Fibroblast of lung (primary cell): Measurements from ENCODE around the gene ATP8A2. TPM values are rescaled to one million over a fixed set of nuclear protein-coding genes. Genes with fewer than 3 reads are reported as not detected.
A peak's percentile ranks its signal among the peaks of the same experiment; 100 is the strongest.

ENCODE experiments used
- DNase-seq, 2 donors: peaks; one replicate each; pipeline versions ENCODE4 v3.0.0 to v3.0.0-alpha.2; 2010; ENCODE audit warnings: low read depth in 2 of 2
- H2AFZ ChIP-seq: 2 replicates; pipeline ENCODE4 v1.5.1; 2012; ENCODE audit warnings: low read length, control low read depth, inconsistent platforms
- H3K27ac ChIP-seq: 2 replicates; pipeline ENCODE4 v1.5.1; 2011; ENCODE audit warnings: low read length, control low read depth; ENCODE audit not compliant: insufficient read depth
- H3K27me3 ChIP-seq: 2 replicates; pipeline ENCODE4 v1.5.1; 2011; ENCODE audit warnings: mild to moderate bottlenecking, low read length; ENCODE audit not compliant: control insufficient read depth, insufficient read depth
- H3K36me3 ChIP-seq: 2 replicates; pipeline ENCODE4 v1.5.1; 2011; ENCODE audit warnings: low read length; ENCODE audit not compliant: control insufficient read depth, insufficient read depth
- H3K4me1 ChIP-seq: 2 replicates; pipeline ENCODE4 v1.5.1; 2011; ENCODE audit warnings: low read length; ENCODE audit not compliant: control insufficient read depth, insufficient read depth; ENCODE audit errors: extremely low read depth
- H3K4me2 ChIP-seq: 2 replicates; pipeline ENCODE4 v1.5.1; 2011; ENCODE audit warnings: low read length, control low read depth; ENCODE audit not compliant: insufficient read depth; ENCODE audit errors: extremely low read depth
- H3K4me3 ChIP-seq, 4 experiments: fragments of 200-600 bp in 1 of 4; sonication (generic) in 1 of 4; replicated peaks in 1 of 4; 2 replicates each; pipeline ENCODE4 v1.5.1; 2011 to 2016; ENCODE audit warnings: low read length in 4 of 4, low read depth in 3 of 4, mild to moderate bottlenecking in 3 of 4, control low read depth in 2 of 4, inconsistent platforms in 1 of 4, mixed read lengths in 1 of 4; ENCODE audit not compliant: insufficient read depth in 1 of 4; ENCODE audit errors: control extremely low read depth in 1 of 4
- H3K79me2 ChIP-seq: 2 replicates; pipeline ENCODE4 v1.5.1; 2012; ENCODE audit warnings: mild to moderate bottlenecking, low read length, inconsistent platforms; ENCODE audit not compliant: control insufficient read depth, insufficient read depth
- H3K9ac ChIP-seq: 2 replicates; pipeline ENCODE4 v1.5.1; 2011; ENCODE audit warnings: mild to moderate bottlenecking, low read length, control low read depth; ENCODE audit not compliant: insufficient read depth
- H3K9me3 ChIP-seq: 2 replicates; pipeline ENCODE4 v1.5.1; 2012; ENCODE audit warnings: low read depth, low read length; ENCODE audit not compliant: control insufficient read depth, insufficient read depth
- H4K20me1 ChIP-seq: 2 replicates; pipeline ENCODE4 v1.5.1; 2011; ENCODE audit warnings: low read length; ENCODE audit not compliant: control insufficient read depth, insufficient read depth; ENCODE audit errors: extremely low read depth
- EZH2 ChIP-seq: IDR thresholded peaks from 2 replicates; pipeline ENCODE4 v1.5.1; 2012; ENCODE audit warnings: low read length, control low read depth, mild to moderate bottlenecking; ENCODE audit errors: missing control alignments
- polyA plus RNA-seq, 2 donors: library from polyadenylated mRNA; depleted of rRNA in 1 of 2; stranded (reverse) in 1 of 2; unstranded in 1 of 2; fragments of >200 nt; gene quantifications; 2 replicates each; pipeline ENCODE4 v1.2.1, GENCODE V29; 2011 to 2012; ENCODE audit warnings: missing spikeins in 1 of 2
- total RNA-seq: library from RNA; depleted of rRNA; stranded (reverse); fragments of >200 nt; gene quantifications from 2 replicates; pipeline ENCODE4 v1.2.1, GENCODE V29; 2014
- TF ChIP-seq, protein P1 (sequence below), 2 donors: IDR thresholded peaks in 1 of 2; conservative IDR thresholded peaks in 1 of 2; 1 replicate in 1 of 2; 2 replicates in 1 of 2; pipeline ENCODE4 v1.5.1; 2011 to 2012; ENCODE audit warnings: low read length in 2 of 2, control low read depth in 1 of 2, inconsistent platforms in 1 of 2, low read depth in 1 of 2, mild to moderate bottlenecking in 1 of 2

ATP8A2 gene
- total and polyA plus RNA-seq, 2 donors (not counting 1 experiment from before 2014, with no cell fraction given) = under 0.01 to 0.01 TPM

DNA sequence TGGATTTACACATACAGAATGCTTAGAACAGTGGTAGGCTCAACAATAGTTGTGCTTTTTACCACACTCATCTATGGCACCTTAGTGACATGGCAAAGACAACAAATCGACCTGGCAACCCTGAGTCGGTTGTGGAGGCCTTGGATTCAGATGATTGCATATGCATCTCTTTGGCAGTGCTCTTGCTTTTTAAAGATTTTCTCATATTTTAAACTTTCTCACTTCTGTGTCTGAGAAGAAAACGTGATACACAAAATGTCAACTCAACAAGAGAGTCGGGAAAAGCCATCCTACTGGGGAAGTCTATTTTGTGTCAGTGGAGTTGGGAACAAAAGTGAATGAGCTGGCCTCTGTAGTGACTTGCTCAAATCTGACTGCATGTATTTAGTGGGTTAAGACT lies 85.8 kb downstream of the ATP8A2 start:
- DNase-seq = no peak
- no peaks in the 10 kb centered on the region for H3K4me1 ChIP-seq
- H3K4me2 ChIP-seq = no peak overlapping the region
- no peaks in the 10 kb centered on the region for H3K9me3 ChIP-seq
- no peak overlapping the region for H2AFZ ChIP-seq
- H3K27me3 ChIP-seq = no peaks in the 10 kb centered on the region
- no peaks in the 10 kb centered on the region for H4K20me1 ChIP-seq
- TF ChIP-seq, protein P1, sequence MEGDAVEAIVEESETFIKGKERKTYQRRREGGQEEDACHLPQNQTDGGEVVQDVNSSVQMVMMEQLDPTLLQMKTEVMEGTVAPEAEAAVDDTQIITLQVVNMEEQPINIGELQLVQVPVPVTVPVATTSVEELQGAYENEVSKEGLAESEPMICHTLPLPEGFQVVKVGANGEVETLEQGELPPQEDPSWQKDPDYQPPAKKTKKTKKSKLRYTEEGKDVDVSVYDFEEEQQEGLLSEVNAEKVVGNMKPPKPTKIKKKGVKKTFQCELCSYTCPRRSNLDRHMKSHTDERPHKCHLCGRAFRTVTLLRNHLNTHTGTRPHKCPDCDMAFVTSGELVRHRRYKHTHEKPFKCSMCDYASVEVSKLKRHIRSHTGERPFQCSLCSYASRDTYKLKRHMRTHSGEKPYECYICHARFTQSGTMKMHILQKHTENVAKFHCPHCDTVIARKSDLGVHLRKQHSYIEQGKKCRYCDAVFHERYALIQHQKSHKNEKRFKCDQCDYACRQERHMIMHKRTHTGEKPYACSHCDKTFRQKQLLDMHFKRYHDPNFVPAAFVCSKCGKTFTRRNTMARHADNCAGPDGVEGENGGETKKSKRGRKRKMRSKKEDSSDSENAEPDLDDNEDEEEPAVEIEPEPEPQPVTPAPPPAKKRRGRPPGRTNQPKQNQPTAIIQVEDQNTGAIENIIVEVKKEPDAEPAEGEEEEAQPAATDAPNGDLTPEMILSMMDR (conservative IDR thresholded peaks at IDR 0.05 in 1 of 2, IDR thresholded peaks at IDR 0.05 in 1 of 2; ENCODE audit: low read depth in 1 of 2, low read length in 2 of 2) = no peak
- no peak for TF ChIP-seq EZH2
- no peak overlapping the region for H3K9ac ChIP-seq
- H3K79me2 ChIP-seq = no peaks in the 10 kb centered on the region
- H3K36me3 ChIP-seq = no peaks in the 10 kb centered on the region
- H3K4me3 ChIP-seq = no peak overlapping the region
- H3K27ac ChIP-seq = no peak overlapping the region

GRCh38 chr13:25462301-25463125 lies 90.7 kb downstream of the ATP8A2 start:
- H3K9ac ChIP-seq = no peak overlapping the region
- H3K79me2 ChIP-seq = no peaks in the 10 kb centered on the region
- H3K27ac ChIP-seq = no peak overlapping the region
- no peak overlapping the region for H2AFZ ChIP-seq
- H4K20me1 ChIP-seq = no peaks in the 10 kb centered on the region
- no peak for DNase-seq
- no peaks in the 10 kb centered on the region for H3K9me3 ChIP-seq
- H3K4me1 ChIP-seq = no peaks in the 10 kb centered on the region
- H3K4me2 ChIP-seq = no peak overlapping the region
- no peaks in the 10 kb centered on the region for H3K27me3 ChIP-seq
- no peak overlapping the region for H3K4me3 ChIP-seq
- TF ChIP-seq EZH2 = no peak
- TF ChIP-seq, protein P1 (conservative IDR thresholded peaks at IDR 0.05 in 1 of 2, IDR thresholded peaks at IDR 0.05 in 1 of 2; ENCODE audit: low read depth in 1 of 2, low read length in 2 of 2) = no peak
- H3K36me3 ChIP-seq = no peaks in the 10 kb centered on the region

DNA sequence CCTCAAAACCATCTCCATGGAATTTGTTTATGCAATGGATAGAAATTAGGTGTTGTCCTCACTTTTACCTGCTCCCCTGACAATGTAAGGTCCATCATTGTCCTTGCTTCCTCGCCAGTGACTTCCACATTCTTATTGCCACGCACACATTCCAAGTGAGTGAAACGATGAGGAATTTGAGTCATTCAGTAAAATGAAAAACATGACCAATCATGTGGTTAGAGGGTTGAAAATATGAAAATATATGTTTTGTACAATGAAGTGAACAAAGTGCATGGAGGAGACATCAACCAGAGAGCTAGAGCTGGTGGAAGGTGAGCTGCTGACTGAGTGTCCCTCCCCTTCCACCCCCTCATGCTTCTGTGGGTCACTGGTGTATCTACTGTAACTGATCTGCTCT lies 91.7 kb downstream of the ATP8A2 start:
- H3K27me3 ChIP-seq = no peaks in the 10 kb centered on the region
- no peak overlapping the region for H3K27ac ChIP-seq
- peak in 1 of 2 donors; percentile 56 for DNase-seq
- TF ChIP-seq, protein P1 (conservative IDR thresholded peaks at IDR 0.05 in 1 of 2, IDR thresholded peaks at IDR 0.05 in 1 of 2; ENCODE audit: low read depth in 1 of 2, low read length in 2 of 2) = no peak
- no peak for TF ChIP-seq EZH2
- no peaks in the 10 kb centered on the region for H3K79me2 ChIP-seq
- H3K36me3 ChIP-seq = no peaks in the 10 kb centered on the region
- H3K9ac ChIP-seq = no peak overlapping the region
- no peak overlapping the region for H3K4me3 ChIP-seq
- no peaks in the 10 kb centered on the region for H4K20me1 ChIP-seq
- H3K4me2 ChIP-seq = no peak overlapping the region
- no peak overlapping the region for H2AFZ ChIP-seq
- no peaks in the 10 kb centered on the region for H3K9me3 ChIP-seq
- no peaks in the 10 kb centered on the region for H3K4me1 ChIP-seq
